Measurements from ENCODE around the gene HERPUD1.
A peak's percentile ranks its signal among the peaks of the same experiment; 100 is the strongest.
"Not testable (repeated sequence)": the region's sequence is repeated elsewhere in the genome, so short reads cannot be mapped to it uniquely, and the experiment has no call there.

HERPUD1 gene

GRCh38 chr16:56933828-56934598, 2.1 kb downstream of the HERPUD1 start:
- no peak for DNase-seq (ENCODE audit: extremely low read depth in 1 of 2, low read depth in 1 of 2)

- not testable (repeated sequence) for DNase-seq (ENCODE audit: extremely low read depth in 1 of 2, low read depth in 1 of 2)
Observed at GRCh38 chr16:56934599-56935145, 2.7 kb downstream of the HERPUD1 start.

- no peak for DNase-seq (ENCODE audit: extremely low read depth in 1 of 2, low read depth in 1 of 2)
Observed at GRCh38 chr16:56935201-56935600, 3.3 kb downstream of the HERPUD1 start.

- DNase-seq (ENCODE audit: extremely low read depth in 1 of 2, low read depth in 1 of 2): no peak
Observed at GRCh38 chr16:56936491-56936890, 4.5 kb downstream of the HERPUD1 start.

- no peak for DNase-seq (ENCODE audit: extremely low read depth in 1 of 2, low read depth in 1 of 2)
Observed at GRCh38 chr16:56936950-56937349, 5.0 kb downstream of the HERPUD1 start.

- no peak for DNase-seq (ENCODE audit: extremely low read depth in 1 of 2, low read depth in 1 of 2)
Observed at GRCh38 chr16:56938664-56939513, 6.9 kb downstream of the HERPUD1 start.

GRCh38 chr16:56939801-56940200, 7.9 kb downstream of the HERPUD1 start:
- no peak for DNase-seq (ENCODE audit: extremely low read depth in 1 of 2, low read depth in 1 of 2)

- DNase-seq (ENCODE audit: extremely low read depth in 1 of 2, low read depth in 1 of 2): no peak
Observed at GRCh38 chr16:56941092-56941491, 9.2 kb downstream of the HERPUD1 start.

- no peak for DNase-seq (ENCODE audit: extremely low read depth in 1 of 2, low read depth in 1 of 2)
Observed at GRCh38 chr16:56941856-56942331, 10.0 kb downstream of the HERPUD1 start.

- DNase-seq (ENCODE audit: extremely low read depth in 1 of 2, low read depth in 1 of 2): no peak
Observed at GRCh38 chr16:56943761-56944375, 11.9 kb downstream of the HERPUD1 start.

GRCh38 chr16:56944954-56945839, 13.3 kb downstream of the HERPUD1 start:
- DNase-seq (ENCODE audit: extremely low read depth in 1 of 2, low read depth in 1 of 2): no peak

GRCh38 chr16:56945847-56946527, 14.0 kb downstream of the HERPUD1 start:
- no peak for DNase-seq (ENCODE audit: extremely low read depth in 1 of 2, low read depth in 1 of 2)

GRCh38 chr16:56946767-56947603, 15.0 kb downstream of the HERPUD1 start:
- DNase-seq (ENCODE audit: extremely low read depth in 1 of 2, low read depth in 1 of 2): no peak

GRCh38 chr16:56947604-56947995, 15.7 kb downstream of the HERPUD1 start:
- no peak for DNase-seq (ENCODE audit: extremely low read depth in 1 of 2, low read depth in 1 of 2)

- no peak for DNase-seq (ENCODE audit: extremely low read depth in 1 of 2, low read depth in 1 of 2)
Observed at GRCh38 chr16:56948234-56948633, 16.3 kb downstream of the HERPUD1 start.

- no peak for DNase-seq (ENCODE audit: extremely low read depth in 1 of 2, low read depth in 1 of 2)
Observed at GRCh38 chr16:56950051-56950450, 18.1 kb downstream of the HERPUD1 start.

- DNase-seq (ENCODE audit: extremely low read depth in 1 of 2, low read depth in 1 of 2): no peak
Observed at GRCh38 chr16:56950455-56950854, 18.5 kb downstream of the HERPUD1 start.

- DNase-seq (ENCODE audit: extremely low read depth in 1 of 2, low read depth in 1 of 2): peak in 1 of 2 donors; percentile 39
Observed at GRCh38 chr16:56950881-56951771, 19.2 kb downstream of the HERPUD1 start.

Measured in activated CD8-positive, alpha-beta memory T cell treated with anti-CD3 and anti-CD28 coated beads for 1 hour (primary cell).